HL-60 (cell line): ENCODE results near the gene CREB5.

Experiments used
- REST ChIP-seq: IDR thresholded peaks from 2 replicates; pipeline ENCODE4 v1.6.1; 2012; ENCODE audit warnings: low read depth; ENCODE audit not compliant: insufficient replicate concordance
- SPI1 ChIP-seq: IDR thresholded peaks from 2 replicates; pipeline ENCODE4 v1.6.1; 2012; ENCODE audit warnings: low read depth, mild to moderate bottlenecking, borderline replicate concordance
- TF ChIP-seq, protein P1 (sequence below): IDR thresholded peaks from one replicate; pipeline ENCODE4 v1.5.1; 2011; ENCODE audit warnings: low read length, control low read depth, inconsistent platforms; ENCODE audit not compliant: insufficient read depth

GRCh38 chr7:28865601-28866144 lies 453.4 kb downstream of the CREB5 start:
- TF ChIP-seq, protein P1, sequence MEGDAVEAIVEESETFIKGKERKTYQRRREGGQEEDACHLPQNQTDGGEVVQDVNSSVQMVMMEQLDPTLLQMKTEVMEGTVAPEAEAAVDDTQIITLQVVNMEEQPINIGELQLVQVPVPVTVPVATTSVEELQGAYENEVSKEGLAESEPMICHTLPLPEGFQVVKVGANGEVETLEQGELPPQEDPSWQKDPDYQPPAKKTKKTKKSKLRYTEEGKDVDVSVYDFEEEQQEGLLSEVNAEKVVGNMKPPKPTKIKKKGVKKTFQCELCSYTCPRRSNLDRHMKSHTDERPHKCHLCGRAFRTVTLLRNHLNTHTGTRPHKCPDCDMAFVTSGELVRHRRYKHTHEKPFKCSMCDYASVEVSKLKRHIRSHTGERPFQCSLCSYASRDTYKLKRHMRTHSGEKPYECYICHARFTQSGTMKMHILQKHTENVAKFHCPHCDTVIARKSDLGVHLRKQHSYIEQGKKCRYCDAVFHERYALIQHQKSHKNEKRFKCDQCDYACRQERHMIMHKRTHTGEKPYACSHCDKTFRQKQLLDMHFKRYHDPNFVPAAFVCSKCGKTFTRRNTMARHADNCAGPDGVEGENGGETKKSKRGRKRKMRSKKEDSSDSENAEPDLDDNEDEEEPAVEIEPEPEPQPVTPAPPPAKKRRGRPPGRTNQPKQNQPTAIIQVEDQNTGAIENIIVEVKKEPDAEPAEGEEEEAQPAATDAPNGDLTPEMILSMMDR, result no peak
- TF ChIP-seq SPI1 (no peak), REST (no peak)
